ENCODE data around the gene PUSL1.

Gene PUSL1

GRCh38 chr1:1296070-1297061 is 12.0 kb upstream of the PUSL1 start:
- DNase-seq = no peak

- no peak for DNase-seq
These were observed 10.5 kb upstream of the PUSL1 start for GRCh38 chr1:1297802-1298424.

- DNase-seq = no peak
These were observed 9.3 kb upstream of the PUSL1 start for GRCh38 chr1:1298861-1299685.

GRCh38 chr1:1299686-1300351 is 8.6 kb upstream of the PUSL1 start:
- no peak for DNase-seq

- DNase-seq = no peak
These were observed 8.1 kb upstream of the PUSL1 start for GRCh38 chr1:1300352-1300739.

- no peak for DNase-seq
These were observed 6.4 kb upstream of the PUSL1 start for GRCh38 chr1:1302006-1302430.

- DNase-seq = no peak
These were observed 5.4 kb upstream of the PUSL1 start for GRCh38 chr1:1302951-1303509.

- no peak for DNase-seq
These were observed 4.7 kb upstream of the PUSL1 start for GRCh38 chr1:1303736-1304135.

GRCh38 chr1:1304331-1305299 is 3.8 kb upstream of the PUSL1 start:
- no peak for DNase-seq

- peak; percentile 36 to 42 for DNase-seq
These were observed 2.9 kb upstream of the PUSL1 start for GRCh38 chr1:1305300-1306069.

- no peak for DNase-seq
These were observed 2.2 kb upstream of the PUSL1 start for GRCh38 chr1:1306070-1306660.

- no peak for DNase-seq
These were observed 1.6 kb upstream of the PUSL1 start for GRCh38 chr1:1306661-1307260.

- DNase-seq = peak in 1 of 2 experiments; percentile 33
These were observed 1.0 kb upstream of the PUSL1 start for GRCh38 chr1:1307261-1307922.

- no peak for DNase-seq
These were observed 406 bp downstream of the PUSL1 start for GRCh38 chr1:1308756-1309250.

- no peak for DNase-seq
These were observed 1.1 kb downstream of the PUSL1 start for GRCh38 chr1:1309251-1310108.

GRCh38 chr1:1310109-1310385 is 1.6 kb downstream of the PUSL1 start:
- no peak for DNase-seq

GRCh38 chr1:1310476-1311053 is 2.2 kb downstream of the PUSL1 start:
- DNase-seq = no peak
